GM12891 (cell line): ENCODE measurements around the gene SPC24.

ENCODE experiments used
- POLR2A ChIP-seq: IDR thresholded peaks from 2 replicates; pipeline ENCODE4 v1.6.1; 2011; ENCODE audit warnings: low read depth, low read length, control low read depth
- POLR2AphosphoS5 ChIP-seq: IDR thresholded peaks from 2 replicates; pipeline ENCODE4 v1.6.1; 2011; ENCODE audit warnings: low read depth, low read length, control low read depth
- TAF1 ChIP-seq: IDR thresholded peaks from 2 replicates; pipeline ENCODE4 v1.6.1; 2011; ENCODE audit warnings: low read depth, low read length, control low read depth

DNA sequence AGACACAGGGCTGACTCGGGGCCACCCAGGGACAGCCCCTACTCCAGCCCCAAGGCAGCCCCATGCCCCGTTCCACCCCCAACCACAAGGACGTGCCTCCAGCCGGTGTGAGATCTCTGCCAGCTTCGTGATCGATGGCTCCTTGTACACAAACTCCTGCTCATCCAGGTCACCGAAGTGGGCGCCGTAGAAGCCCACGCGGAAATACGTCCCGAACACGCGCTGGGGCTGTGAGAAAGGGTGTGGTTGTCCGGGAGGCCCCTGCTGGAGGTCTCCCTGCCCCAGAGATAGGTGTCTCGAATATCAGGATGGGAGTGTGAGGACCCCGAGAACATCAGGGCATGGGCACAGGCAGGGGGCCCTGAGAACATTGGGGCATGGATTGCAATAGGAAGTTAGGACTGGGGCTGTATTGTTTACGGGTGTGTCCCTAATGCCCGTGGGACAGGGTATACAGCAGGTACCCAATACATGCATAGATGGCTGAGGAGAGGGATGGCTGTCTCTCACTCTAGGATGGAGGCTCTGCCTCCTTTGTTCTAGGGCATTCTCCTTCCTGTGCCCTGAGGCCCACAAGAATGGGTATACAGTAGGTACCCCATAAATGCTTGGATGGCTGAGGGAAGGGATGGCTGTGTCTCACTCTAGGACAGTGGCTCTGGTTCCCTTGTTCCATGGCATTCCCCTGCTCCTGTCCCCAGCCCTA, 47.1 kb upstream of the SPC24 start:
- TF ChIP-seq TAF1 (no peak), POLR2A (no peak), POLR2AphosphoS5 (no peak)
